WTC11 (cell line): Measurements from ENCODE around the gene STARD13. TPM values are rescaled to one million over a fixed set of nuclear protein-coding genes. Genes with fewer than 3 reads are reported as not detected.

ENCODE experiments used
- ATAC-seq: fragments of 200-7000 bp; cut with Tn5 transposase; 2 replicates; pipeline ENCODE4 v1.10.0; 2021; ENCODE audit warnings: mild to moderate bottlenecking, moderate library complexity
- CTCF ChIA-PET: fragments of 300-600 bp; sonication (Branson Sonifier 250); formaldehyde crosslinking; loops from one replicate; lab custom pipeline; 2021; ENCODE audit warnings: antibody characterized with exemption; lab: Charles Lee
- POLR2A ChIA-PET: fragments of 350-600 bp; sonication (Branson Sonifier 250); formaldehyde crosslinking; loops from one replicate; lab custom pipeline; 2021; ENCODE audit warnings: antibody characterized with exemption; lab: Charles Lee
- DNase-seq: peaks from one replicate; pipeline ENCODE4 v3.0.0; 2021; ENCODE audit warnings: low spot score
- H3K27ac Mint-ChIP-seq: 2 replicates; pipeline ENCODE4 v1.8.0; 2021; ENCODE audit warnings: mixed read lengths
- H3K27me3 Mint-ChIP-seq: 2 replicates; pipeline ENCODE4 v1.8.0; 2021; ENCODE audit warnings: low read depth, mild to moderate bottlenecking, moderate library complexity, mixed read lengths
- H3K36me3 Mint-ChIP-seq: 2 replicates; pipeline ENCODE4 v1.8.0; 2021; ENCODE audit warnings: mixed read lengths
- H3K4me1 Mint-ChIP-seq: 2 replicates; pipeline ENCODE4 v1.8.0; 2022; ENCODE audit warnings: mixed read lengths
- H3K4me3 Mint-ChIP-seq: 2 replicates; pipeline ENCODE4 v1.8.0; 2021; ENCODE audit warnings: mild to moderate bottlenecking, moderate library complexity, mixed read lengths
- H3K9me3 Mint-ChIP-seq: 2 replicates; pipeline ENCODE4 v1.8.0; 2021; ENCODE audit warnings: mixed read lengths
- ATF6 ChIP-seq: sonication (generic); formaldehyde crosslinking; IDR thresholded peaks from 2 replicates; pipeline ENCODE4 v1.8.1; 2023; ENCODE audit warnings: mild to moderate bottlenecking, missing genetic modification reagents
- CBFB ChIP-seq: sonication (generic); formaldehyde crosslinking; IDR thresholded peaks from 2 replicates; pipeline ENCODE4 v1.8.1; 2022; ENCODE audit warnings: mild to moderate bottlenecking, low read depth, missing genetic modification reagents
- FOXP1 ChIP-seq: sonication (generic); formaldehyde crosslinking; IDR thresholded peaks from 2 replicates; pipeline ENCODE4 v1.8.0; 2022; ENCODE audit warnings: missing genetic modification reagents, mild to moderate bottlenecking, moderate library complexity, borderline replicate concordance
- GRHL2 ChIP-seq: fragments of 250-450 bp; sonication (Bioruptor Pico); IDR thresholded peaks from 2 replicates; pipeline ENCODE4 v1.8.0; 2022; ENCODE audit warnings: mild to moderate bottlenecking, moderate library complexity; ENCODE audit not compliant: insufficient replicate concordance, severe bottlenecking
- GTF2I ChIP-seq: fragments of 250-450 bp; sonication (Bioruptor Pico); conservative IDR thresholded peaks from 2 replicates; pipeline ENCODE4 v1.4.0; 2021; ENCODE audit warnings: mild to moderate bottlenecking
- JAZF1 ChIP-seq: fragments of 250-450 bp; sonication (Bioruptor Pico); IDR thresholded peaks from 2 replicates; pipeline ENCODE4 v1.9.0; 2021; ENCODE audit warnings: moderate library complexity, mild to moderate bottlenecking, inconsistent platforms
- KAT7 ChIP-seq: sonication (generic); formaldehyde crosslinking; IDR thresholded peaks from 2 replicates; pipeline ENCODE4 v1.8.1; 2023; ENCODE audit warnings: missing genetic modification reagents, mild to moderate bottlenecking, borderline replicate concordance
- NFATC4 ChIP-seq: fragments of 250-450 bp; sonication (Bioruptor Pico); IDR thresholded peaks from 2 replicates; pipeline ENCODE4 v1.9.0; 2021; ENCODE audit warnings: mild to moderate bottlenecking
- NFE2L1 ChIP-seq: sonication (generic); formaldehyde crosslinking; IDR thresholded peaks from 2 replicates; pipeline ENCODE4 v1.8.1; 2023; ENCODE audit warnings: missing genetic modification reagents
- OVOL2 ChIP-seq: fragments of 250-450 bp; sonication (Bioruptor Pico); IDR thresholded peaks from 2 replicates; pipeline ENCODE4 v1.9.0; 2021; ENCODE audit warnings: mild to moderate bottlenecking, borderline replicate concordance
- SMAD3 ChIP-seq: sonication (generic); formaldehyde crosslinking; IDR thresholded peaks from 2 replicates; pipeline ENCODE4 v1.8.0; 2022; ENCODE audit warnings: missing genetic modification reagents, mild to moderate bottlenecking, borderline replicate concordance
- TCF7 ChIP-seq: sonication (generic); formaldehyde crosslinking; IDR thresholded peaks from 2 replicates; pipeline ENCODE4 v1.8.0; 2022; ENCODE audit warnings: mild to moderate bottlenecking, low read depth, missing genetic modification reagents, moderate library complexity
- TP53 ChIP-seq: sonication (generic); formaldehyde crosslinking; IDR thresholded peaks from 2 replicates; pipeline ENCODE4 v1.8.1; 2023; ENCODE audit warnings: mild to moderate bottlenecking, missing genetic modification reagents
- ZBTB21 ChIP-seq: sonication (generic); formaldehyde crosslinking; IDR thresholded peaks from 2 replicates; pipeline ENCODE4 v1.8.1; 2023; ENCODE audit warnings: mild to moderate bottlenecking, missing genetic modification reagents, borderline replicate concordance
- ZNF263 ChIP-seq: sonication (generic); formaldehyde crosslinking; IDR thresholded peaks from 2 replicates; pipeline ENCODE4 v1.8.1; 2022; ENCODE audit warnings: low read depth, mild to moderate bottlenecking, moderate library complexity, missing genetic modification reagents
- ZNF396 ChIP-seq: fragments of 250-450 bp; sonication (Bioruptor Pico); IDR thresholded peaks from 2 replicates; pipeline ENCODE4 v1.8.0; 2021; ENCODE audit warnings: mild to moderate bottlenecking, moderate library complexity, borderline replicate concordance
- total RNA-seq: library from RNA; stranded (reverse); gene quantifications from 3 replicates; pipeline ENCODE4 v1.2.3, GENCODE V29; 2021
- TF ChIP-seq, protein P1 (sequence below): sonication (generic); formaldehyde crosslinking; IDR thresholded peaks from 2 replicates; pipeline ENCODE4 v1.8.1; 2022; ENCODE audit warnings: low read depth, missing genetic modification reagents, borderline replicate concordance
- TF ChIP-seq, protein P2 (sequence below): sonication (generic); formaldehyde crosslinking; IDR thresholded peaks from 2 replicates; pipeline ENCODE4 v1.8.1; 2023; ENCODE audit warnings: mild to moderate bottlenecking, missing genetic modification reagents, moderate library complexity
- TF ChIP-seq, protein P3 (sequence below): sonication (generic); formaldehyde crosslinking; IDR thresholded peaks from 2 replicates; pipeline ENCODE4 v1.8.0; 2022; ENCODE audit warnings: mild to moderate bottlenecking, missing genetic modification reagents
- TF ChIP-seq, protein P4 (sequence below): sonication (generic); formaldehyde crosslinking; IDR thresholded peaks from 2 replicates; pipeline ENCODE4 v1.8.0; 2022; ENCODE audit warnings: mild to moderate bottlenecking, missing genetic modification reagents
- TF ChIP-seq, protein P5 (sequence below): sonication (generic); formaldehyde crosslinking; IDR thresholded peaks from 2 replicates; pipeline ENCODE4 v1.8.1; 2022; ENCODE audit warnings: low read depth, mild to moderate bottlenecking, moderate library complexity, missing genetic modification reagents, borderline replicate concordance

Gene STARD13
- total RNA-seq, 1 experiment from 2014 or later, result 4.4 TPM

DNA sequence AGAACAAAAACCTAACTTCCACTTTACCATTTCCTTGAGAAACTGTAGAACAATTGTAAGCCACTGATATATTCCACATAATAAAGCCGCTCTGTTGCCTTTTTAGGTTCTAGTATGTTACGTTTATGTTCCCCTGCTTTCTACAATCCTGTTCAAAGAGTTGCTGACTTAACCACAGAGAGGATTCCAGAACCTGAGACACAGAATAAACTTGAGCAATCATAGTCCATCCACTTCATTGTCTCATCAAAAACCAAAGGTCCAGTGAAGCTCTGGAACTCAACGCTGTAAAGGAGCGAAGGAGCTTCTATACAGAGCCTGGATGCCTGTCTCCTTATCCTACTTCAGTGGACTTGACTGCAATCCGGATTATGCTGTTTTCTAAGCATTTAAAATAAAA lies 4.6 kb downstream of the STARD13 start (continued):
- TF ChIP-seq ZNF396 (CRISPR knock-in tag) (no peak), CBFB (CRISPR knock-in tag) (no peak), ZNF263 (CRISPR knock-in tag) (no peak), ZBTB21 (CRISPR knock-in tag) (no peak), GRHL2 (no peak), NFE2L1 (no peak), NFATC4 (CRISPR knock-in tag) (no peak), TCF7 (no peak)
- TF ChIP-seq, protein P1, sequence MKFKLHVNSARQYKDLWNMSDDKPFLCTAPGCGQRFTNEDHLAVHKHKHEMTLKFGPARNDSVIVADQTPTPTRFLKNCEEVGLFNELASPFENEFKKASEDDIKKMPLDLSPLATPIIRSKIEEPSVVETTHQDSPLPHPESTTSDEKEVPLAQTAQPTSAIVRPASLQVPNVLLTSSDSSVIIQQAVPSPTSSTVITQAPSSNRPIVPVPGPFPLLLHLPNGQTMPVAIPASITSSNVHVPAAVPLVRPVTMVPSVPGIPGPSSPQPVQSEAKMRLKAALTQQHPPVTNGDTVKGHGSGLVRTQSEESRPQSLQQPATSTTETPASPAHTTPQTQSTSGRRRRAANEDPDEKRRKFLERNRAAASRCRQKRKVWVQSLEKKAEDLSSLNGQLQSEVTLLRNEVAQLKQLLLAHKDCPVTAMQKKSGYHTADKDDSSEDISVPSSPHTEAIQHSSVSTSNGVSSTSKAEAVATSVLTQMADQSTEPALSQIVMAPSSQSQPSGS (CRISPR knock-in tag), result no peak
- TF ChIP-seq, protein P2, sequence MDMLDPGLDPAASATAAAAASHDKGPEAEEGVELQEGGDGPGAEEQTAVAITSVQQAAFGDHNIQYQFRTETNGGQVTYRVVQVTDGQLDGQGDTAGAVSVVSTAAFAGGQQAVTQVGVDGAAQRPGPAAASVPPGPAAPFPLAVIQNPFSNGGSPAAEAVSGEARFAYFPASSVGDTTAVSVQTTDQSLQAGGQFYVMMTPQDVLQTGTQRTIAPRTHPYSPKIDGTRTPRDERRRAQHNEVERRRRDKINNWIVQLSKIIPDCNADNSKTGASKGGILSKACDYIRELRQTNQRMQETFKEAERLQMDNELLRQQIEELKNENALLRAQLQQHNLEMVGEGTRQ (CRISPR knock-in tag), result no peak
- TF ChIP-seq, protein P3, sequence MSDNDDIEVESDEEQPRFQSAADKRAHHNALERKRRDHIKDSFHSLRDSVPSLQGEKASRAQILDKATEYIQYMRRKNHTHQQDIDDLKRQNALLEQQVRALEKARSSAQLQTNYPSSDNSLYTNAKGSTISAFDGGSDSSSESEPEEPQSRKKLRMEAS (CRISPR knock-in tag), result no peak

DNA sequence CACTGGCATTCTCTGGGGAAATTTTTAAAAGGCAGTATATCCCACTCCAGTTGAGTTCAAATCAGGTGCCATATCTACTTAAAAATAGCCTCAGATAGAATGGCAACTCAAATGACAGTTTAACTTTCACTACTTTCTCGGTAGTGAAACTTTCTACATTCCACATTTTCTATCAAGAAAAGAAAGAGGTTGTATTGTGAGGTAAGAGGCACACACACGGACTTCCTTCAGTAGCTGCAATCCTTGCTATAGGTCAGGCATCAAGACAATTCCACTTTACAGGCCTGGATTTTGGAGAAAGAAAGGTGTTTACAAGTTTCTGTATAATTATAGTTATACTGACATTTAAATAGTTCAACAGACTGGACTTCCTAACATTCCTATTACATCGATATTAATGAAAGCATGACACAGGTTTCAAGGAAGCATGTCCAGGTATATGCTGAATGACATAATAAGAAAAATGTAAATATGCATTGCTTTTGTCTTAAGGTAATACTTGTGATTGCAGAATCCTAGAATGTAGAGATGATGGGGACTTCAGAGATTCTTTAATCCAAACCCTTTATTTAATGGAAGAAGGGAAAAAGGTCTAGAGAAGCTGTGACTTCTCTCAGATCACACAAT lies 5.2 kb downstream of the STARD13 start:
- no peak for DNase-seq
- no peak for ATAC-seq
- ChIA-PET POLR2A (no interaction called here), CTCF (no interaction called here)
- Mint-ChIP-seq H3K36me3 (no peaks in the 10 kb centered on the region), H3K27me3 (no peaks in the 10 kb centered on the region), H3K4me1 (peaks cover 27% of the 10 kb centered on the region), H3K9me3 (peaks cover 2% of the 10 kb centered on the region; the same call in 1 of the 2 replicates), H3K27ac (no peak overlapping the region), H3K4me3 (no peak overlapping the region)
- TF ChIP-seq SMAD3 (CRISPR knock-in tag), result no peak
- TF ChIP-seq, protein P2 (CRISPR knock-in tag), result no peak
- no peak for TF ChIP-seq OVOL2 (CRISPR knock-in tag)
- TF ChIP-seq JAZF1 (CRISPR knock-in tag), result no peak
- TF ChIP-seq GTF2I (CRISPR knock-in tag), result no peak

GRCh38 chr13:33279414-33280278 lies 5.9 kb downstream of the STARD13 start:
- POLR2A ChIA-PET, result interaction anchor here (0.6 kb wide), 1 partner anchor 1360 kb away, joined by 6 read pairs; no protein-coding TSS in a partner anchor
- H3K36me3 Mint-ChIP-seq, result no peaks in the 10 kb centered on the region
- DNase-seq, result no peak
- peaks cover 5% of the 10 kb centered on the region; the same call in 1 of the 2 replicates for H3K9me3 Mint-ChIP-seq
- H3K27me3 Mint-ChIP-seq, result no peaks in the 10 kb centered on the region
- ATAC-seq, result no peak
- H3K27ac Mint-ChIP-seq, result no peak overlapping the region
- H3K4me3 Mint-ChIP-seq, result no peak overlapping the region
- CTCF ChIA-PET, result no interaction called here
- peaks cover 22% of the 10 kb centered on the region for H3K4me1 Mint-ChIP-seq
- TF ChIP-seq ZNF263 (CRISPR knock-in tag) (no peak), ATF6 (no peak), FOXP1 (CRISPR knock-in tag) (no peak), KAT7 (CRISPR knock-in tag) (no peak), TP53 (no peak)
- TF ChIP-seq, protein P1 (CRISPR knock-in tag), result no peak
- TF ChIP-seq, protein P4, sequence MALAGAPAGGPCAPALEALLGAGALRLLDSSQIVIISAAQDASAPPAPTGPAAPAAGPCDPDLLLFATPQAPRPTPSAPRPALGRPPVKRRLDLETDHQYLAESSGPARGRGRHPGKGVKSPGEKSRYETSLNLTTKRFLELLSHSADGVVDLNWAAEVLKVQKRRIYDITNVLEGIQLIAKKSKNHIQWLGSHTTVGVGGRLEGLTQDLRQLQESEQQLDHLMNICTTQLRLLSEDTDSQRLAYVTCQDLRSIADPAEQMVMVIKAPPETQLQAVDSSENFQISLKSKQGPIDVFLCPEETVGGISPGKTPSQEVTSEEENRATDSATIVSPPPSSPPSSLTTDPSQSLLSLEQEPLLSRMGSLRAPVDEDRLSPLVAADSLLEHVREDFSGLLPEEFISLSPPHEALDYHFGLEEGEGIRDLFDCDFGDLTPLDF (CRISPR knock-in tag), result no peak
- TF ChIP-seq, protein P5, sequence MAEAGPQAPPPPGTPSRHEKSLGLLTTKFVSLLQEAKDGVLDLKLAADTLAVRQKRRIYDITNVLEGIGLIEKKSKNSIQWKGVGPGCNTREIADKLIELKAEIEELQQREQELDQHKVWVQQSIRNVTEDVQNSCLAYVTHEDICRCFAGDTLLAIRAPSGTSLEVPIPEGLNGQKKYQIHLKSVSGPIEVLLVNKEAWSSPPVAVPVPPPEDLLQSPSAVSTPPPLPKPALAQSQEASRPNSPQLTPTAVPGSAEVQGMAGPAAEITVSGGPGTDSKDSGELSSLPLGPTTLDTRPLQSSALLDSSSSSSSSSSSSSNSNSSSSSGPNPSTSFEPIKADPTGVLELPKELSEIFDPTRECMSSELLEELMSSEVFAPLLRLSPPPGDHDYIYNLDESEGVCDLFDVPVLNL, result no peak
